HG03039 (cell line): ENCODE results near the gene MINK1.

ENCODE experiments used
- ATAC-seq: cut with Tn5 transposase; IDR thresholded peaks from one replicate; pipeline ENCODE4 v1.9.1; 2021; ENCODE audit warnings: mild to moderate bottlenecking, moderate library complexity; ENCODE audit not compliant: unreplicated experiment

MINK1 gene

GRCh38 chr17:4945176-4945943 is 112.2 kb downstream of the MINK1 start:
- ATAC-seq: no peak

- no peak for ATAC-seq
Observed at GRCh38 chr17:4945944-4946280, 112.8 kb downstream of the MINK1 start.

GRCh38 chr17:4946312-4946976 is 113.3 kb downstream of the MINK1 start:
- ATAC-seq: no peak

DNA sequence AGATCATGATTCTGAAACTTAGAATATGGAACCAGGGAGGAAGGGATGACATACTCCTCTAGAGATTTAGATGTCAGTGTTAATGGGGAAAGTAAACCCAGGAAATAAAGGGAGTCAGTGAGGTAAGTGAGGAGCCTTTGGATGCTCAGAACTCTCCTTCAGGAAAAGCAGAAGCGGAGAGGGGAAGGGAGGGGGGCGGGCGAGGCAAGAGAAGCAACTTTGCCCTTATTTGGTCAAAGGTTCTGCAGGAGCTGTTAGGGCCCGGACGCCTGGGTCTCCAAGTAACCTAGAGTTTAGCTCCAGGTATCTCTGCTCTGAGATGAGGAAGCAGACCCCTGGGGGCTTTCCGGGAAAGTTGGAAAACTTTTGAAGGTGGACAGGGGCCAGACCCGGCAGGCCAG is 113.9 kb downstream of the MINK1 start:
- no peak for ATAC-seq
